ENCODE results near the gene ADGRG1.

ADGRG1 gene

GRCh38 chr16:57687363-57687929 lies 59.0 kb downstream of the ADGRG1 start:
- no peak for TF ChIP-seq CTCF (IDR thresholded peaks at IDR 0.05; ENCODE audit: control insufficient read depth, extremely low read depth, insufficient read depth)
- no peak for DNase-seq (ENCODE audit: low read depth)
- H3K4me3 ChIP-seq (ENCODE audit: low read depth, low read length): no peak overlapping the region

- no peak for DNase-seq (ENCODE audit: low read depth)
- TF ChIP-seq CTCF (IDR thresholded peaks at IDR 0.05; ENCODE audit: control insufficient read depth, extremely low read depth, insufficient read depth): no peak
- no peak overlapping the region for H3K4me3 ChIP-seq (ENCODE audit: low read depth, low read length)
Measured at GRCh38 chr16:57688487-57688986, 60.1 kb downstream of the ADGRG1 start.

GRCh38 chr16:57688987-57689761 lies 60.7 kb downstream of the ADGRG1 start:
- H3K4me3 ChIP-seq (ENCODE audit: low read depth, low read length): no peak overlapping the region
- TF ChIP-seq CTCF (IDR thresholded peaks at IDR 0.05; ENCODE audit: control insufficient read depth, extremely low read depth, insufficient read depth): no peak
- no peak for DNase-seq (ENCODE audit: low read depth)

- no peak for DNase-seq (ENCODE audit: low read depth)
- TF ChIP-seq CTCF (IDR thresholded peaks at IDR 0.05; ENCODE audit: control insufficient read depth, extremely low read depth, insufficient read depth): no peak
- H3K4me3 ChIP-seq (ENCODE audit: low read depth, low read length): no peak overlapping the region
Measured at GRCh38 chr16:57689762-57690558, 61.5 kb downstream of the ADGRG1 start.

- no peak for DNase-seq (ENCODE audit: low read depth)
- no peak for TF ChIP-seq CTCF (IDR thresholded peaks at IDR 0.05; ENCODE audit: control insufficient read depth, extremely low read depth, insufficient read depth)
- H3K4me3 ChIP-seq (ENCODE audit: low read depth, low read length): no peak overlapping the region
Measured at GRCh38 chr16:57690782-57691471, 62.5 kb downstream of the ADGRG1 start.

- DNase-seq (ENCODE audit: low read depth): no peak
- no peak overlapping the region for H3K4me3 ChIP-seq (ENCODE audit: low read depth, low read length)
- no peak for TF ChIP-seq CTCF (IDR thresholded peaks at IDR 0.05; ENCODE audit: control insufficient read depth, extremely low read depth, insufficient read depth)
Measured at GRCh38 chr16:57692636-57693035, 64.2 kb downstream of the ADGRG1 start.

Measured in LNCaP clone FGC (cell line).